ENCODE data around the gene SF1. TPM values are rescaled to one million over a fixed set of nuclear protein-coding genes. Genes with fewer than 3 reads are reported as not detected.

The SF1 gene
- polyA plus RNA-seq, 4 donors = 304 to 417 (median 318) TPM

GRCh38 chr11:64786308-64786707 lies 8.0 kb upstream of the SF1 start:
- DNase-seq (ENCODE audit: low read depth in 4 of 4, low spot score in 3 of 4) = no peak

- no peak for DNase-seq (ENCODE audit: low read depth in 4 of 4, low spot score in 3 of 4)
Measured at GRCh38 chr11:64784813-64785581, 6.7 kb upstream of the SF1 start.

GRCh38 chr11:64778223-64778472 lies 194 bp downstream of the SF1 start:
- DNase-seq (ENCODE audit: low read depth in 4 of 4, low spot score in 3 of 4) = no peak

- DNase-seq (ENCODE audit: low read depth in 4 of 4, low spot score in 3 of 4) = peak; percentile 69 to 89 (median 80)
Measured at GRCh38 chr11:64777449-64778222, 706 bp downstream of the SF1 start.

GRCh38 chr11:64776875-64777274 lies 1.5 kb downstream of the SF1 start:
- DNase-seq (ENCODE audit: low read depth in 4 of 4, low spot score in 3 of 4) = no peak

- no peak for DNase-seq (ENCODE audit: low read depth in 4 of 4, low spot score in 3 of 4)
Measured at GRCh38 chr11:64776425-64776824, 1.9 kb downstream of the SF1 start.

- DNase-seq (ENCODE audit: low read depth in 4 of 4, low spot score in 3 of 4) = no peak
Measured at GRCh38 chr11:64774144-64774543, 4.2 kb downstream of the SF1 start.

GRCh38 chr11:64772303-64773018 lies 5.9 kb downstream of the SF1 start:
- no peak for DNase-seq (ENCODE audit: low read depth in 4 of 4, low spot score in 3 of 4)

GRCh38 chr11:64771861-64772260 lies 6.5 kb downstream of the SF1 start:
- DNase-seq (ENCODE audit: low read depth in 4 of 4, low spot score in 3 of 4) = no peak

GRCh38 chr11:64770120-64770519 lies 8.2 kb downstream of the SF1 start:
- no peak for DNase-seq (ENCODE audit: low read depth in 4 of 4, low spot score in 3 of 4)

GRCh38 chr11:64769283-64769682 lies 9.1 kb downstream of the SF1 start:
- no peak for DNase-seq (ENCODE audit: low read depth in 4 of 4, low spot score in 3 of 4)

GRCh38 chr11:64768300-64768694 lies 10.0 kb downstream of the SF1 start:
- no peak for DNase-seq (ENCODE audit: low read depth in 4 of 4, low spot score in 3 of 4)

- DNase-seq (ENCODE audit: low read depth in 4 of 4, low spot score in 3 of 4) = no peak
Measured at GRCh38 chr11:64767344-64768299, 10.7 kb downstream of the SF1 start.

GRCh38 chr11:64766881-64767280 lies 11.5 kb downstream of the SF1 start:
- DNase-seq (ENCODE audit: low read depth in 4 of 4, low spot score in 3 of 4) = no peak

- no peak for DNase-seq (ENCODE audit: low read depth in 4 of 4, low spot score in 3 of 4)
Measured at GRCh38 chr11:64765851-64766665, 12.3 kb downstream of the SF1 start.

- no peak for DNase-seq (ENCODE audit: low read depth in 4 of 4, low spot score in 3 of 4)
Measured at GRCh38 chr11:64765291-64765850, 13.0 kb downstream of the SF1 start.

GRCh38 chr11:64764753-64765152 lies 13.6 kb downstream of the SF1 start:
- no peak for DNase-seq (ENCODE audit: low read depth in 4 of 4, low spot score in 3 of 4)

- no peak for DNase-seq (ENCODE audit: low read depth in 4 of 4, low spot score in 3 of 4)
Measured at GRCh38 chr11:64764040-64764611, 14.2 kb downstream of the SF1 start.

GRCh38 chr11:64763526-64764039 lies 14.8 kb downstream of the SF1 start:
- no peak for DNase-seq (ENCODE audit: low read depth in 4 of 4, low spot score in 3 of 4)

Measured in right renal pelvis (tissue), 4 donors.